GM18520 (cell line): ENCODE measurements around the gene SPTAN1.

Experiments
- ATAC-seq: cut with Tn5 transposase; IDR thresholded peaks from one replicate; pipeline ENCODE4 v1.9.1; 2021; ENCODE audit not compliant: unreplicated experiment

Gene SPTAN1

DNA sequence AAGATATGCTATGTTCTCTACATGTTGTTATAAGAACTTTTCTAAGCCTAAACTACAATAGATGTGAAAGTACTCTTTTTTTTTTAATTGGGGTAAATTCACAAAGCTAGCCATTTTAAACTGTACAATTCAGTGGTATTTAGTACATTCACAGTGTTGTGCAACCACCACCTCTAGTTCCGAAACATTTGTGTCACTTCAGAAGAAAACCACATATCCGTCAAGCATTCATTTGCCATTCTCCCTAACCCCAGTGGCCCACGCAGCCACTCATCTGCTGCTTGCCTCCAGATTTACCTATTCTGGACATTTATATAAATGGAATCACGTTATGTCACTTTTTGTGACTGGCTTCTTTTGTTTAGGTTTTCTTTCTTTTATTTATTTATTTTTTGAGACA lies 43.1 kb downstream of the SPTAN1 start:
- no peak for ATAC-seq

DNA sequence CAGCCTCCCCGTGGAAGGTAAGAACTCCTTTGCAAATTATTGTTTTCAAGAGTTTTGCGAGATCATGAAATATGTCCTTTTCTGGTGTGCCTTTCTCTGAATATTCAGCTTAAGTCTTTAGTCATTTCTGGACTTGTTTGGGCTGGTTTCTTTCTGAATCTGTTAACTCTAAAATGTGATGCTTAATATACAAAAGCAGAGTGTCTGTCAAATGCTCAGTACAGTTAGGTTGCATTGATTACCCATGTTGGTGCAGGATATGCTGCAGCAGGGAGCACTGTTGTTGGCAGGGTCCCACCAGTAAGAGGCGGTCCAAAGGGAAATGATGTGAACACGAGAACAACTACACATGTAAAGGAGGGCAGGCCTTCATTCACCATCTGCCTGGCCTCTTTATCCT lies 47.7 kb downstream of the SPTAN1 start:
- no peak for ATAC-seq

DNA sequence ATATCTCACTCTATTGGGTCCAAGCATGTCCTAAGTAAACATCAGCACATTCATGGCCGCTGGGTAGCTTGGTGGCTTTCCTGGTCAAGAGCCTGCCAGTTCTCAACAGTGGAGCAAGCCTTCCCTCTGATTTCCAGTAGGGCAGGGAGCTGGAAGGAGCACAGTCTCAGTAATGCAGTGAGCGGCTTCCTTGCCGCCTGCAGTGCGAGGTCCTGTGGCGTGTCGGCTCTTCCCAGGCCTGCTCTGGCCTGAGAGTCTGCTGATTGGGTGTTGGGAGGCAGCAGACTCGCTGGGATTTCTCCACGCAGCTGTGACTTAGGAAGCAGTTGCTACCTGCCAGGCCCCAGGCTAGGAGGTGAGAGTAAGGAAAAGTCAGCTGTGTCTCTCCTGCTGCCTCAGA lies 51.3 kb downstream of the SPTAN1 start:
- no peak for ATAC-seq

DNA sequence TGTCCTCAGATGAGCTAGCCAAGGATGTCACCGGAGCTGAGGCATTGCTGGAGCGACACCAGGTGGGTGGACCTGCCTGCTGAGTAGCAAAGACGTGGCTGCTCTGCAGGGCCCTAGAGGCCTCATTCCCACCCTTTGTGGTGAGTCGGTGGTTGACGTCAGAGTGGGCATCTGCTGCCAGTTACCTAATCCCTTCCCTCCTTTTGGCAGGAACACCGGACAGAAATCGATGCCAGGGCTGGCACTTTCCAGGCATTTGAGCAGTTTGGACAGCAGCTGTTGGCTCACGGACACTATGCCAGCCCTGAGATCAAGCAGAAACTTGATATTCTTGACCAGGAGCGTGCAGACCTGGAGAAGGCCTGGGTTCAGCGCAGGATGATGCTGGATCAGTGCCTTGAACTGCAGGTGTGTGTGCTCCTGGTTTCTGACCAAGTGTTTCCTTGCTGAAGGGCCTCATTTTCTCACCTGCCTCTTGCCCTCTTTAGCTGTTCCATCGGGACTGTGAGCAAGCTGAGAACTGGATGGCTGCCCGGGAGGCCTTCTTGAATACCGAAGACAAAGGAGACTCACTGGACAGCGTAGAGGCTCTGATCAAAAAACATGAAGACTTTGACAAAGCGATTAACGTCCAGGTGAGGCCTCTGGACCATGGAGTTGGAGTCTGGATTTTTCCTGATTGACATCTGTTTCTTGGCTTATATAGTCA lies 55.4 kb downstream of the SPTAN1 start:
- no peak for ATAC-seq

DNA sequence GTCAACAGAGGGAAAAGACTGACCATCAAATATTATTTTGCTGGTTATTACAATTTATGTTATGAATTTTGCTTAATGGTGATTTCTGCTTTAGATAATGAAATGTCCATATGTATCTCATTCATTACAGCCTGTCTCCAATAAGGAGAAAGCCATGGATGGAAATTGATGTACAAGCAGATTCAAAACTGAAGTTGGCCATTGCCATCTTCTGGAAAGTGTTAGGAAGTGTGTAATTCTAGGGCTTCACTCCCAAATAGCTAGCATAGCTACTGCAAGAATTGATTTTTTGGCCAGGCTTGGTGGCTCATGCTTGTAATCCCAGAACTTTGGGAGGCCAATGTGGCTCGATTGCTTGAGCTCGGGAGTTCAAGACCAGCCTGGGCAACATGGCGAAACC lies 58.5 kb downstream of the SPTAN1 start:
- ATAC-seq, result no peak

DNA sequence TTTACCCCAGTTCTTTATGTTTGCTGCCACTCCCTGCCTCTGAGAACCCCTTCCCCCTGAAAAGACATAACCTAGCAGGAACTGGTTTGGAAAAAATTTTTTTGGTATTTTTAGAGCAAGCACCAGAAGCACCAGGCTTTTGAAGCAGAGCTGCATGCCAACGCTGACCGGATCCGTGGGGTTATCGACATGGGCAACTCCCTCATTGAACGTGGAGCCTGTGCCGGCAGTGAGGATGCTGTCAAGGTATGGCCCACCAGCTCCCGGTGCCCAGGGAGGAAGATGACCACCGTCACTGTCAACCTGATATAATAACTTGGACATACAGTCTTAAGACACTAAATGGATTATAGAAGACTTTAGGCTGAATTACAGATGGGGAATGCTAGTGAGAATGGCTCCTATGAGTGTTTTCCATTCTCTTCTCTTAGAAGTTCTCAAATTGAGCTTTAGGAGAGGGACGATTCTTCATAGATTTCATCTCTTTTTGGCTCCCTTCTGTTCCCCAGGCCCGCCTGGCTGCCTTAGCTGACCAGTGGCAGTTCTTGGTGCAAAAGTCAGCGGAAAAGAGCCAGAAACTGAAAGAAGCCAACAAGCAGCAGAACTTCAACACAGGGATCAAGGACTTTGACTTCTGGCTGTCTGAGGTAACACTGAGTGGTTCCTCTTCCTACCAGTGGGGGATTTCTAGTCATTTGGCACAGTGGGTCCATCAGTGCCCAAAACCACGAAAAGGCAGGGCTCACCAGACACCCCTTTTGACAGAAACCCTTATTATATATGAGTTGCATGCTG lies 59.4 kb downstream of the SPTAN1 start:
- ATAC-seq, result no peak

DNA sequence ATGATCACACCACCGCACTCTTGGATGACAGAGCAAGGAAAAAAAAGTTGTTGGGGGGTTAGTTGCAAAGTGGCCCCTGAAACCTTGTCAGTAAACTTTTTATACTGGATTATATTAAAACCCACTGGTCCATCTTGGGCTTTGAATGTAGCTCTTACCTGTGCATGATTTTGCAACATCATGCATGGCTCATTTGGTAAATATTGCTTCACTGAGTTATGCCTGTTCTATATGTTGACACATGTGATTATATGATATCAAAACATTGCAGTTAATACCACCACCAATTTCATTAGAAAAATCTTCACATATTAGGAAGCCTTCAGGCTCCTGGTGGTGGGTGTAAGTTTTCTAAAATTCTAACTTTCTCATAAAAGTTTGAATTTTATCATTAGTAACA lies 62.3 kb downstream of the SPTAN1 start:
- no peak for ATAC-seq

DNA sequence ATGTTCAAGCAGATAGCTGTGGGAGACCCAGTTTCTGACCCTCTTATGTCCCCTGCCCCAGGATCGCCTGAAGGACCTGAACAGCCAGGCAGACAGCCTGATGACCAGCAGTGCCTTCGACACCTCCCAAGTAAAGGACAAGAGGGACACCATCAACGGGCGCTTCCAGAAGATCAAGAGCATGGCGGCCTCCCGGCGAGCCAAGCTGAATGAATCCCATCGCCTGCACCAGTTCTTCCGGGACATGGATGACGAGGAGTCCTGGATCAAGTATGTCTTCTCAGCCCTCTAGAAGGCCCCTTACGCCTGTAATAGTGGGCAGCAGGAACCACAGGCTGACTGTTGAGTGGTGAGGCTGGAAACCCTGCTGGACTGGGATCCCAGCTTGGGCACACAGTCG lies 63.2 kb downstream of the SPTAN1 start:
- ATAC-seq, result no peak

DNA sequence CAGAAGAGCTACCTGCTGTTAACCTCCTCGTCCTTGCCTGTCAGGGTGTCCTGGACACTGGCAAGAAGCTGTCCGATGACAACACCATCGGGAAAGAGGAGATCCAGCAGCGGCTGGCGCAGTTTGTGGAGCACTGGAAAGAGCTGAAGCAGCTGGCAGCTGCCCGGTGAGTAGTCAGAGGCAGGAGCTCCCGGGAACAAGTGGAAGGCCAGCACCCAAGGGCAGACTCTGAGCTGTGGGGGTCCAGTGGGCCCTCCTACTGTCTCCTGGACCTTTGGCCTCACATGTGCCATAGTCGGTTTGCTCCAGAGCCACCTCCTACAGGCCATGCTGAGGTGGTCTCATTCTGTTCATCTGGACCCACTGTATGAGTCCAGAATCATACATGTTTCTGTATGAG lies 65.6 kb downstream of the SPTAN1 start:
- ATAC-seq, result no peak

DNA sequence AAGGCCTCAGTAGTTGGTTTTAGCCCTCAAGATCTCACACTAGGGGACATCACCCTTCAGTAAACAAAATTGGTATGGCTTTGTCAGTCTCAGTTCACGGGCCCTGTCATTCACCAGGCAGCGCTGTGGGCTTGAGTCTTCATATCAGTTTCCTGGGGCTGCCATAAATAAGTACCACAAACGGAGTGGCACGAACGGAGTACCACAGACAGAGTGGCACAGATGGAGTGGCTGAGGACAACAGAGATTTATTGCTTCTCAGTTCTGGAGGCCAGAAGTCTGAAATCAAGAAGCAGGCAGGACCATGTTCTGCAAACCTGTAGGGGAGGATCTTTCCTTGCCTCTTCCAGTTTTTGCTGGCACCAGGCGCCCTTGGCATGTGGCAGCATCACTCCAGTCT lies 66.7 kb downstream of the SPTAN1 start:
- ATAC-seq, result no peak

DNA sequence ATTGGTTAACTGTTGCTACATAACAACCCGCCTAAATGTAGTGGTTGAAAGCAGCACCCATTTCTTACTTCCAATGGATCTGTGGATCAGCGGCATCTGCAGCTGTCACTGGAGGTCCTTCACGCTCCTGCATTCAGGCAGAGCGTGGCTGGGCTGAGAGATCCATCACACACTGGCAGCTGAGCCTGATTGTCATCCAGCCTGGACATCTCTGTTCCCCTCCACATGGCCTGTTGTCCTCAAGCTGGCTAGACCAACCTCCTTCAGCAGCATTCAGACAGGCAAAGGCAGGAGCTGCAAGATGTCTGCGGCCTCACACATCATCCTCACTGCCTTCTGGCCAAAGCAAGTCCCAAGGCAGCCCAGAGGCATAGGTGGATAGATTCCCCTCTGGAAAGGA lies 67.4 kb downstream of the SPTAN1 start:
- ATAC-seq, result no peak

DNA sequence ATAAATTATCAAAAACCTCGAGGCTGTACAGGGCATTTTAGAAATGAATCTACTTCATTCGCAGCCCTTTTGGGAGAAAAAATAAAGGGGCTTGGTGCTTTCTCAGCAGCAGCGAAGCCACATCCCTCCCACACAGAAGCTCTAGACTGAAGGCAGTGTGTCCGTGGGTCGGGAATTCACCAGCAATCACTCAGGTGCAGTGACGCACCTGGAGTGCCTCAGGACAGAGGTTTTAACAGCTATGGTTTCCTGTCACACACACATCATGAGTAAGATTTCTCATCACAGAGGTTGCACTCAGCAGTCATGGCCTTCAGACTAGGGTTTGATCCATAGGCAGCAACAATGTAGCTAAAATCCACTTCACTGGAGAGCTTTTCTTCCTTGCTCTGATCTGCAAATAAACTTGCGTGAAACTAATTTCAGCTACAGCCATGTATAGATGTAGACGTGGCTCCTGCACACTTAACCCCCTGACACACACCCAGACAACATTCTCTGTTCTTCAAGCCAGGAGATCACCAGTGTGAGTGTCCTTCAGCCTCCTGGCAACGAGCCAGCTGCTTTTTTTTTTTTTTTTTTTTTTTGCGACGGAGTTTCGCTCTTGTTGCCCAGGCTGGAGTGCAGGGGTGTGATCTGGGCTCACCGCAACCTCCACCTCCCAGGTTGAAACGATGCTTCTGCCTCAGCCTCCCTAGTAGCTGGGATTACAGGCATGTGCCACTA lies 69.5 kb downstream of the SPTAN1 start:
- ATAC-seq, result no peak

DNA sequence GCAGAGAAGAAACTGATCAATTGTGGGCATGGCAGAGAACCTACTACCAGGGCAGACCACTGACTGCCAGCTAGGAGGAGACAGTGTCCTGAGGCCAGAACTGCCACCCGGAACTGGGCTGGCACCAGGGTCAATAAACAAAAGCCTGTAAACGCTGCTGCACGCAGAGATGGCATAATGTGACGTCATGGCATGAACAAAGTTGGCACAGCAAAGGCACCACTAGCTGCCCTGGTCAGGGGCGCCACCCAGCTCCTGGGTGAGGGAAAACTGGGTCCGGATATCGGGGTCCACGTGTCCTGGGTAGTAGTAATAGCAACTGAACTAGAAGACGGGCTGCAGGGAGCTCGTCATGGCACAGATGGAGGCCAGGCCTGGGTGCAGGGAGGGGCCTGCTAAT lies 72.2 kb downstream of the SPTAN1 start:
- ATAC-seq, result no peak

DNA sequence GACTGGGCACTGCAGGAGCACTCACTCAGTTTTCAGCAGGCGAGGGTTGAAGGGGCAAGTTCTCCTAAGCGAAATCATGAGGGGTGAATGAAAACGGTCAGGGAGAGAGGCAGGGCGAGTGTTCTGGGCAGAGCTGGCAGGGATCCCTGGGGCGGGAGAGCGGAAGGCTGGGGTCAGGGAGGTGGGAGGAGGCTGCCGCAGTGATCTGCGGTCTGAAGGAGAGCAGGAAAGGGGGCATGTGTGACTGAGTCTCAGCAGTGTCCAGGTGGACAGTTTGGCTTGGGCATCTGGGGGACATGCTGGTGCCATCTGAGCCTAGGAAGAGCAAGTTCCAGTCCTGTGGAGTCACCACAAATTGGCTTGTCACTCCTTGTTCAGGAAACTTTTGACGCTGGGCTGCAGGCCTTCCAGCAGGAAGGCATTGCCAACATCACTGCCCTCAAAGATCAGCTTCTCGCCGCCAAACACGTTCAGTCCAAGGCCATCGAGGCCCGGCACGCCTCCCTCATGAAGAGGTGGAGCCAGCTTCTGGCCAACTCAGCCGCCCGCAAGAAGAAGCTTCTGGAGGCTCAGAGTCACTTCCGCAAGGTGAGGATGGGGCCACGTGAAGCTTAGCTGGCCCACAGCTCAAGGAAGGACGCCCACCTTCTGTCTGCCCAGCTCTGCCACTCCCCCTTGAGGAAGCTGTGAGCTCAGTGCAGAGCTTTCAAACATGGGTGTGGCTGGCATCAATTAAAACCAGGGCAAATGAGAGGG lies 73.2 kb downstream of the SPTAN1 start:
- no peak for ATAC-seq

DNA sequence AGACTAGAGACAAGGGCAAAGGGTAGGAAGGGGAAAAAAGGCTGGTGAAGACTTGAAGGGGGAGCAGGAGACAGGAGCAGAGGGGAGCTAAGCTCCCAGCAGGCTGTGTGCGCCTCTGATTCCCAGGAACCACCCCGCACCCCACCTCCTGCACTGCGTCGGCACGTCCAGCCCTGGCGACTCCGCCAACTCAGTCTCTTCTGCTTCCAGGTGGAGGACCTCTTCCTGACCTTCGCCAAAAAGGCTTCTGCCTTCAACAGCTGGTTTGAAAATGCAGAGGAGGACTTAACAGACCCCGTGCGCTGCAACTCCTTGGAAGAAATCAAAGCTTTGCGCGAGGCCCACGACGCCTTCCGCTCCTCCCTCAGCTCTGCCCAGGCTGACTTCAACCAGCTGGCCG lies 73.8 kb downstream of the SPTAN1 start:
- no peak for ATAC-seq

DNA sequence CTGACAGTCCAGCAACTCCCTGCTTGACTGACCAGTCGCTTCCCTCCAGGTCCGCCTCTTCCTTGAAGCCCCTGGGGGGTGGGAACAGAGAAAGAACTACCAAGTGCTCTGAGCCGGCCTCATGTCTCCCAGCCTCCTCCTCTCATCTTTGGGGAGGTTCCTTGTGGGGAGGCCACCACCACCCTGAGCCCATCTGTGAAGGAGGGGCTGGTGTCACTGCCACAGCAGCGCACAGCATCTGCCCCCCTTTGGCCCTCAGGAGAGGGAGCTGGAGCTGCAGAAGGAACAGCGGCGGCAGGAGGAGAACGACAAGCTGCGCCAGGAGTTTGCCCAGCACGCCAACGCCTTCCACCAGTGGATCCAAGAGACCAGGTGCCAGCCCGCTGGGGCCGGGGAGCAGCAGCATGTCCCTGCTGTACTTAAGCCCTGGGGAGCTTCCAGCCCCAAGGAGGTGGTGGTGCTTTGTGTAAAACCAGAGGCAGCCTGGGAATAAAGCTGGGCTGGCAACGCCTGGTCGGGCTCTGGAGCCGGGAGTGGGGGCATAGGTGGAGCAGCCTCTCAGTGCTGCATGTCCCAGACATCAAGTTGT lies 74.8 kb downstream of the SPTAN1 start:
- no peak for ATAC-seq

DNA sequence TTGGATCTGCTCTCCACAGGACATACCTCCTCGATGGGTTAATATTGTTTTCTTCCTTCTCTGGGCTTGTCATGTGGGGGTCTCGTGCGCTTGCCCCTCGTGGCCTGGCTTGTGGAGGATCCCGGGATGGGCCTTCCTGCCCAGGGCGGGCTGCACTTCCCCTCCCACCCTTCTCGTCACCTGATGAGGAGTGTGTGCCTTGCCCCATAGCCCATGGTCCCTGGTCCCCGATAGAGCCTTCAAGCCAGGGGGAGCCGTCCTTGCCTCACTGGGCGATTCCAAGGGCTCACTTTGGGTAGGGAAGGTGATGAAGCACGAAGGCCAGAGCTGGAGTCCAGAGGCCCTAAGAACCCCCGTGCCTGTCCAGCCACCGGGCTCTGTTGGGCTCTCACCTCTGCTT lies 75.5 kb downstream of the SPTAN1 start:
- ATAC-seq, result no peak

DNA sequence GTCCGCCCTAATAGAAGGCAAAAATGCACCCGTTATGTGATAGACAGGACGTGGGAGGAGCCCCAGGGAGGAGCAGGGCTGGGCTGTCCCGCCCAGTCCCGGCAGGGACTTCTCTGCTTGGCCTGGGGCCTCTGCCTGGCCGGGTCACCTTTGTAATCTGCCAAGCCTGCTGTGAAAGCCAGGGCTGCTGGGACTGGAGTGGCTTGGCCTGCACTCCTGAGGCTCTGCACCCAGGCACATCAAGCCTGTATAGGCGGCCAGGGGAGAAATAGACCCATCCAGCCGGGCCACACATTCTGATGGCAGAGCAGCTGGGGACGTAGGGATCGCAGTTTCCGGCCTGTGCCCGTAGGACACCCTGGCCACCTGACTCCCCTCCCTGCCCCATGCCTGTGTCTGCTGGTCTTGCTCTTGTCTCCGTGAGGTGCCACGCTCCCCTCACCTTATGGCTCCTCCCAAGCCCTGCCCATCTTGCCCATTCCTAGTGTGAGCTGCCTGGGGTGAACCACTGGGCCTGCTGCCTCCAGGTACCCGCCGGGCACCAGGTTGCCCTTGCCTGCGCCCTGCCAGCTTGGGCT lies 76.2 kb downstream of the SPTAN1 start:
- ATAC-seq, result no peak

DNA sequence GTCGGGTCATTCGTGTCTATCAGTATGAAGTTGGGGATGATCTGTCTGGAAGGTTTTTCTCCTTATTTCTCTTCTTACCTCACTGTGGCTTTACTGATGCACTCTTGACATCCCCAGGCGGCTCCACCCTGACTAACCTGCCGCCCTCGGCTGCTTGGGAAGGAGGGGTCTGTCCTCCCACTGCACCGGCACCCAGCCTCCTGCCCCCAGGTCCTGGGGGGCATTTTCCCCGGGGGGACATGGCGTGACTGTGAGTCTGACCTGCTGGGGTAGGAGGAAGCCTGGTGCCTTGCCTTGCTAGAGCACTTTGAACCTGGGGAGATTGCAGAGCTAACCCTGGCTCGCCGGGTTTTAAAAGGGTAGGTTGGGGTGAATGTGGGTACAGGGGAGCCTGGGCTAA lies 76.7 kb downstream of the SPTAN1 start:
- no peak for ATAC-seq

DNA sequence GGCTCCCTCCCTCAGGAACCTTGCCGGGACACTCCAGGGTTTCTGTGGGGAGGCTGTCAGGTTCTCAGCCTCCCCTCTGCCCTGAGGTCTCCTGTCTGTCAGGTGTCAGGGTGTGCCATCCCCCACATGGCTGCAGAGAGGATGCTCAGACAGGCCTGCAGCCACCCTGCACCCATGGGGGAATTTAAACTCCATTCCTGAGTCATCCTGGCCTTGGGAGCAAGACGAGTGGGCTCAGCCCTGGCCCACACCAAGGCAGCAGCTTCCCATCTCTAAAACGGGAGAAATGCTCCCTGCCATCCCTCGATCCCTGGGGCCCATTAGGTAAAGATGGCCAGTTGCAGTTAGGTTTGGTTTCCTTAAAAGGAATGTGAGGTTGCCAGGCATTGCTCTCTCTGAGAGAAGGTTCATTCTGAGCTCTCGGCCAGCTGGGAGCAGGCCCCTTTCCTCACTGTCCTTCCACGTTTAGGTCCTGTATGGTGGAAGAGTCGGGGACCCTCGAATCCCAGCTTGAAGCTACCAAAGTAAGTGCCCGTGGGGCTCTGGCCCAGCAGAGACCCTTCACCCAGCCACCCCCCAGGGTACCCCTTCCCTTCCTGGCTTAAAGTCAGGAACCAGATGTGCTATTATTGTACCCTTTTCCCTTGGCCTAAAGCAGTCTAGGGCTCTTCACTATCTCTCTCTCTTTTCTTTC lies 77.6 kb downstream of the SPTAN1 start:
- no peak for ATAC-seq
